CD4-positive, alpha-beta T cell (primary cell): ENCODE measurements around the gene CDT1. TPM values are rescaled to one million over a fixed set of nuclear protein-coding genes. Genes with fewer than 3 reads are reported as not detected.
"Not testable (repeated sequence)": the region's sequence is repeated elsewhere in the genome, so short reads cannot be mapped to it uniquely, and the experiment has no call there.

Source experiments
- ATAC-seq: fragments of 200-7000 bp; cut with Tn5 transposase; one replicate; pipeline ENCODE4 v1.10.0; 2022; ENCODE audit warnings: mild to moderate bottlenecking; ENCODE audit not compliant: poor library complexity
- CTCF ChIA-PET: fragments of 350-600 bp; sonication (Branson Sonifier 250); formaldehyde crosslinking; loops from one replicate; lab custom pipeline; 2021; ENCODE audit warnings: antibody characterized with exemption, inconsistent platforms; lab: Charles Lee
- POLR2A ChIA-PET: fragments of 350-600 bp; sonication (Branson Sonifier 250); formaldehyde crosslinking; loops from one replicate; lab custom pipeline; 2021; ENCODE audit warnings: antibody characterized with exemption, inconsistent platforms; lab: Charles Lee
- DNase-seq, 14 experiments: peaks; one replicate each; pipeline ENCODE4 v3.0.0-alpha.2; 2013 to 2020; ENCODE audit warnings: mixed read lengths in 2 of 14
- H3K27ac ChIP-seq, 2 donors: one replicate each; pipeline versions ENCODE4 v1.5.1 to v1.7.0; 2013; ENCODE audit warnings: low read length in 2 of 2, low read depth in 1 of 2, mild to moderate bottlenecking in 1 of 2
- H3K27me3 ChIP-seq, 2 experiments: 1 replicate in 1 of 2; 2 replicates in 1 of 2; pipeline versions ENCODE4 v1.6.1 to v1.7.0; 2013; ENCODE audit warnings: low read length in 2 of 2, control low read depth in 1 of 2, mild to moderate bottlenecking in 1 of 2, moderate library complexity in 1 of 2; ENCODE audit not compliant: insufficient read depth in 2 of 2, control insufficient read depth in 1 of 2
- H3K36me3 ChIP-seq: one replicate; pipeline ENCODE4 v1.6.1; 2013; ENCODE audit warnings: low read length, control low read depth; ENCODE audit not compliant: insufficient read depth
- H3K4me1 ChIP-seq: one replicate; pipeline ENCODE4 v1.6.1; 2013; ENCODE audit warnings: low read length, control low read depth; ENCODE audit not compliant: insufficient read depth
- H3K4me3 ChIP-seq: one replicate; pipeline ENCODE4 v1.5.1; 2013; ENCODE audit warnings: mild to moderate bottlenecking, low read length, moderate library complexity
- H3K9me3 ChIP-seq, 2 experiments: 1 replicate in 1 of 2; 2 replicates in 1 of 2; pipeline versions ENCODE4 v1.6.1 to v1.7.0; 2013; ENCODE audit warnings: low read length in 2 of 2, mild to moderate bottlenecking in 2 of 2, control low read depth in 1 of 2, moderate library complexity in 1 of 2; ENCODE audit not compliant: control insufficient read depth in 1 of 2, insufficient read depth in 1 of 2
- H3K27ac Mint-ChIP-seq: one replicate; pipeline ENCODE4 v1.8.0; 2020; ENCODE audit warnings: mixed read lengths
- H3K27me3 Mint-ChIP-seq: one replicate; pipeline ENCODE4 v1.8.0; 2021; ENCODE audit warnings: mixed read lengths
- H3K36me3 Mint-ChIP-seq: one replicate; pipeline ENCODE4 v1.8.0; 2021; ENCODE audit warnings: low read depth, mixed read lengths
- H3K4me1 Mint-ChIP-seq: one replicate; pipeline ENCODE4 v1.8.0; 2021; ENCODE audit warnings: low read depth, mixed read lengths
- H3K4me3 Mint-ChIP-seq: one replicate; pipeline ENCODE4 v1.8.0; 2020; ENCODE audit warnings: mild to moderate bottlenecking, mixed read lengths
- H3K9me3 Mint-ChIP-seq: one replicate; pipeline ENCODE4 v1.8.0; 2020; ENCODE audit warnings: mixed read lengths
- CTCF ChIP-seq: fragments of 200-600 bp; IDR thresholded peaks from one replicate; pipeline ENCODE4 v1.8.0; 2022; ENCODE audit warnings: antibody characterized with exemption, mild to moderate bottlenecking
- intact Hi-C, 2 experiments: fragments of 100-400 bp; cut with DNase I in 1 of 2; cut with micrococcal nuclease in 1 of 2; formaldehyde crosslinking; loops; one replicate each; pipeline versions ENCODE4 v1.15.1 to v1.9.0; 2023 to 2025; cut with DNase I, micrococcal nuclease
- total RNA-seq, 174 experiments: library from RNA in 2 of 174; stranded (reverse) in 2 of 174; gene quantifications; one replicate each; pipeline ENCODE4 v1.2.3 and lab custom pipeline; 2021 to 2026

Gene CDT1
- total RNA-seq, 2 experiments from 2014 or later = 0.47 to 1.0 TPM

- peaks cover 6% of the 10 kb centered on the region for H3K36me3 Mint-ChIP-seq
- Histone ChIP-seq H3K27me3 (no peaks in the 10 kb centered on the region), H3K36me3 (peaks cover 21% of the 10 kb centered on the region), H3K4me3 (no peak overlapping the region), H3K9me3 (no peaks in the 10 kb centered on the region), H3K27ac (no peak overlapping the region), H3K4me1 (no peaks in the 10 kb centered on the region)
- DNase-seq (no peak), ATAC-seq (no peak)
- H3K4me3 Mint-ChIP-seq = no peak overlapping the region
- H3K27me3 Mint-ChIP-seq = no peaks in the 10 kb centered on the region
- intact Hi-C loops = no loop called here
- POLR2A ChIA-PET = no interaction called here
- CTCF ChIA-PET = interaction anchor here (1.2 kb wide), 1 partner anchor 37 kb away, joined by 3 read pairs; no protein-coding TSS in a partner anchor
- TF ChIP-seq CTCF = no peak
- no peak overlapping the region for H3K27ac Mint-ChIP-seq
- H3K9me3 Mint-ChIP-seq = no peaks in the 10 kb centered on the region
- H3K4me1 Mint-ChIP-seq = no peaks in the 10 kb centered on the region
Measured at GRCh38 chr16:88820385-88821025, 16.9 kb downstream of the CDT1 start.

DNA sequence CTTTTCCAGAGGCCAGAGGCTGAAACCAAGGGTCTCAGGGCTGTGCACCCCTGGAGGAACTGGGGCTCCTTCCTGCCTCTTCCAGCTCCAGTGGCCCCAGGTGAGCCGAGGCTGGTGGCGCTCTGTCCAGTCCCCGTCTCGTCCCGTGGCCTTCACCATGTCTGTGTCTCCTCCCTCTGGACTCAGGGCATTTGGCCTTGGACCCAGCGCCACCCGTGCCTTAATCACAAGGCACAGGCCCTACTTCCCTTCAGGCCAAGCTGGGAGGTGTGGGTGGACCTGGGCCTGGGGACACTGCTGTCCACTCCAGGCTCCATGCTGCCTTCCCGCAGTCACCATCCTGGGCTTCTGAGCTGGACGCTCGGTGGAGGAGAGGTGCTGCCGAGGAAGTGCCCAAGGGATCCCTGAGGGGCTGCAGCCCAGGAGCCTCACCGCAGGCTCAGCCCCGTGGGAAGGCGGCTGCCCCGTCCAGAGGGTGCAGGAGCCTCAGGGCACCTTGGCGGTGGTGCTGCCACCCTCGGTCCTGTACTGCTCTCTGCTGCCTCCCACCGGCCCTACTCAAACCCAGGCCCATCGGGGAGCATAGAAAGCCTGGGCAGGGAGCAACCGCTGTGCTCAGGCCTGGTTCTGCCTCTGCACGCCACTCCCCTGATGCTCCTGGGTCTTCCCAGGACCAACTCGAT is 17.7 kb downstream of the CDT1 start:
- Histone ChIP-seq H3K36me3 (peaks cover 21% of the 10 kb centered on the region), H3K27me3 (no peaks in the 10 kb centered on the region), H3K9me3 (no peaks in the 10 kb centered on the region), H3K4me1 (no peaks in the 10 kb centered on the region), H3K4me3 (no peak overlapping the region), H3K27ac (no peak overlapping the region)
- ChIA-PET POLR2A (interaction anchor here (1.0 kb wide), 1 partner anchor 9 kb away, joined by 4 read pairs; no protein-coding TSS in a partner anchor), CTCF (no interaction called here)
- no peak for TF ChIP-seq CTCF
- Mint-ChIP-seq H3K4me3 (no peak overlapping the region), H3K9me3 (no peaks in the 10 kb centered on the region), H3K4me1 (no peaks in the 10 kb centered on the region), H3K27ac (no peak overlapping the region), H3K27me3 (no peaks in the 10 kb centered on the region), H3K36me3 (peaks cover 6% of the 10 kb centered on the region)
- ATAC-seq (no peak), DNase-seq (no peak)
- intact Hi-C loops = no loop called here

DNA sequence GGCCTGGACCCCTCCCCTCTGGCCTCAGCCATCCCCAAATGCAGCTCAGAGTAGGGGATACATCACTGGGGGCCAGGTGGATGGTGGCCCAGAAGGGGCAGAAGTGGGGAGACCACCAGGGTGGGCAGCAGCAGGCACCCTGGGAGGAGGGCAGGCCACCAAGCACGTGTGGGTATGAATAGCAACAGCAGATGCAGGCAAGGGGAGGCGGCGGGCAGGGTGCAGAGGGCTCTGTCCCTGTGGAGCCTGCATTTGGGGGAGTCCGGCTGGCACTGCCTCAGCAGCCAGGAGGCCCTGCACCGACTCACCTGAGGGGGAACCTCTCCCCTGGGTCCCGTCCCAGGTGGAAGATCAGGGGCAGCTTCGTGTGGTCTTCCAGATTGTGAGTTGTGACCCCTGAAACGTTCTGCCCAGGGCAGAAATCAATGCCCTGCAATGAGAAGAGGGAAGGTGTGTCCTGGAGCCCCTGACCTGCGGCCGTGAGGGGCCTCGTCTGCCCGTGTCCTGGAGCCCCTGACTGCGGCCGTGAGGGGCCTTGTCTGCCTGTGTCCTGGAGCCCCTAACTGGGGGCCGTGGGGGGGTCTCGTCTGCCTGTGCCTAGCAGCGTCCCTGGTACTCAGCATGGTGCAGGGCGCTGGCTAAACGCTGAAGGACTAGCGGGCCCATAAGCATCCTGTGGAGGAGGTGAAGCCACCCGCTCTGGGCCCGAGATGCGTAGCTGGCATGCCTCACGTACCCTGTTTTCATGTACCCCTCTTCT is 18.9 kb downstream of the CDT1 start:
- intact Hi-C loops = no loop called here

GRCh38 chr16:88823646-88824045 is 20.1 kb downstream of the CDT1 start:
- H3K4me1 ChIP-seq, H3K36me3 Mint-ChIP-seq, H3K9me3 Mint-ChIP-seq, H3K4me1 Mint-ChIP-seq, H3K4me3 Mint-ChIP-seq, intact Hi-C loops, H3K27ac Mint-ChIP-seq, CTCF ChIA-PET, ATAC-seq, H3K27me3 Mint-ChIP-seq, H3K9me3 ChIP-seq, H3K4me3 ChIP-seq, POLR2A ChIA-PET, H3K27ac ChIP-seq, DNase-seq, H3K27me3 ChIP-seq: not testable (repeated sequence)
- H3K36me3 ChIP-seq = peaks cover 25% of the 10 kb centered on the region

More for the DNA sequence above, 18.9 kb downstream of the CDT1 start:
- Mint-ChIP-seq H3K4me3 (no peak overlapping the region), H3K27ac (no peak overlapping the region), H3K4me1 (no peaks in the 10 kb centered on the region), H3K27me3 (no peaks in the 10 kb centered on the region), H3K9me3 (no peaks in the 10 kb centered on the region), H3K36me3 (peaks cover 6% of the 10 kb centered on the region)
- ATAC-seq (no peak), DNase-seq (no peak)
- no peak for TF ChIP-seq CTCF
- Histone ChIP-seq H3K9me3 (no peaks in the 10 kb centered on the region), H3K4me1 (no peaks in the 10 kb centered on the region), H3K36me3 (peaks cover 21% of the 10 kb centered on the region), H3K27ac (no peak overlapping the region), H3K4me3 (no peak overlapping the region), H3K27me3 (no peaks in the 10 kb centered on the region)
- ChIA-PET POLR2A (interaction anchor here (1.0 kb wide), 1 partner anchor 10 kb away, joined by 4 read pairs; no protein-coding TSS in a partner anchor), CTCF (no interaction called here)
